Tibial nerve (tissue), 4 donors: ENCODE data around the gene NLRP14. TPM values are rescaled to one million over a fixed set of nuclear protein-coding genes. Genes with fewer than 3 reads are reported as not detected.

ENCODE experiments used
- DNase-seq, 2 donors: peaks; one replicate each; pipeline ENCODE4 v3.0.0-alpha.2; 2019; ENCODE audit warnings: low spot score in 2 of 2
- H3K27ac ChIP-seq, 4 donors: fragments of 200-600 bp; sonication (generic) in 3 of 4; one replicate each; pipeline ENCODE4 v1.5.1; 2017 to 2019; ENCODE audit warnings: mild to moderate bottlenecking in 1 of 4
- H3K27me3 ChIP-seq, 2 donors: fragments of 200-600 bp; sonication (generic) in 1 of 2; one replicate each; pipeline versions ENCODE4 v1.5.1 to v1.6.0; 2017 to 2019
- H3K36me3 ChIP-seq, 3 donors: fragments of 200-600 bp; sonication (generic); one replicate each; pipeline ENCODE4 v1.5.1; 2018 to 2019
- H3K4me1 ChIP-seq, 4 donors: fragments of 200-600 bp; sonication (generic) in 3 of 4; one replicate each; pipeline ENCODE4 v1.5.1; 2017 to 2019
- H3K4me3 ChIP-seq, 4 donors: fragments of 200-600 bp; sonication (generic) in 3 of 4; one replicate each; pipeline ENCODE4 v1.5.1; 2017 to 2019; ENCODE audit warnings: mild to moderate bottlenecking in 1 of 4, moderate library complexity in 1 of 4
- H3K9me3 ChIP-seq, 4 donors: fragments of 200-600 bp; sonication (generic) in 3 of 4; one replicate each; pipeline ENCODE4 v1.5.1; 2017 to 2019
- EP300 ChIP-seq, 2 donors: sonication (generic); formaldehyde crosslinking; IDR thresholded peaks; one replicate each; pipeline ENCODE4 v1.6.1; 2017; ENCODE audit warnings: antibody characterized with exemption in 2 of 2, mild to moderate bottlenecking in 1 of 2
- POLR2A ChIP-seq, 2 donors: fragments of 450-650 bp; IDR thresholded peaks; one replicate each; pipeline ENCODE4 v1.6.1; 2017; ENCODE audit warnings: antibody characterized with exemption in 2 of 2, mild to moderate bottlenecking in 2 of 2, moderate library complexity in 2 of 2
- WGBS, 2 donors: methylation state at CpG; one replicate each; pipeline ENCODE4 v1.1.5; 2018; 5-methylcytosine and 5-hydroxymethylcytosine counted together
- total RNA-seq, 4 donors: library from RNA; depleted of rRNA; stranded (reverse); fragments of >200 nt; gene quantifications; one replicate each; pipeline ENCODE4 v1.1.0, GENCODE V29; 2016
- TF ChIP-seq, protein P1 (sequence below), 5 experiments: fragments of 200-600 bp in 3 of 5; fragments of 450-650 bp in 2 of 5; sonication (generic) in 3 of 5; IDR thresholded peaks; one replicate each; pipeline ENCODE4 v1.5.1; 2016 to 2019; ENCODE audit warnings: antibody characterized with exemption in 5 of 5, mild to moderate bottlenecking in 3 of 5, moderate library complexity in 2 of 5

NLRP14 gene
- total RNA-seq, 4 donors from 2014 or later, result 0.30 to 1.3 (median 0.59) TPM; not detected in 1

DNA sequence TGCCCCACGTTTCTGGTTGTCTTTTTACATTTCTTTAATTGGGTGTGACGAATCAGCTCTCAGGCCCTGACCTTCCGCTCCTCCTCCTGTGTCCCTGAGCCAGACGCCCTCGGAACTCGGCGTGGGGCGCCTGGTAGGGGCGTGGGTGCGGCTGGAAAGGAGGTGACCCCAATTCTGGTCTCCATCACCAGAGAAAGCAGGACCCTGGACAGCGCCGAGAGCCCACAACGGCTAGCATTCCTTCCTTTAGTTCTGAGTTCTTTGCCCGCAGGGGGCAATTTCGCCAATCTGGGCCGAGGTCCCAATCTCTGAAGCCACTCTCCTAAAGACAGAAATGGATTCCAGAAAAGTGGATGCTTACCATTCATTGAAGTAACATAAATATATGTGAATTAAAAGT lies 56.8 kb downstream of the NLRP14 start:
- Histone ChIP-seq H3K27ac (no peak overlapping the region), H3K4me1 (no peaks in the 10 kb centered on the region), H3K9me3 (peaks cover 0 to 18% (median 0%) of the 10 kb centered on the region in 4 donors), H3K27me3 (no peaks in the 10 kb centered on the region), H3K4me3 (no peak overlapping the region), H3K36me3 (no peaks in the 10 kb centered on the region)
- TF ChIP-seq POLR2A (IDR thresholded peaks at IDR 0.05) (no peak), EP300 (IDR thresholded peaks at IDR 0.05) (no peak)
- TF ChIP-seq, protein P1, sequence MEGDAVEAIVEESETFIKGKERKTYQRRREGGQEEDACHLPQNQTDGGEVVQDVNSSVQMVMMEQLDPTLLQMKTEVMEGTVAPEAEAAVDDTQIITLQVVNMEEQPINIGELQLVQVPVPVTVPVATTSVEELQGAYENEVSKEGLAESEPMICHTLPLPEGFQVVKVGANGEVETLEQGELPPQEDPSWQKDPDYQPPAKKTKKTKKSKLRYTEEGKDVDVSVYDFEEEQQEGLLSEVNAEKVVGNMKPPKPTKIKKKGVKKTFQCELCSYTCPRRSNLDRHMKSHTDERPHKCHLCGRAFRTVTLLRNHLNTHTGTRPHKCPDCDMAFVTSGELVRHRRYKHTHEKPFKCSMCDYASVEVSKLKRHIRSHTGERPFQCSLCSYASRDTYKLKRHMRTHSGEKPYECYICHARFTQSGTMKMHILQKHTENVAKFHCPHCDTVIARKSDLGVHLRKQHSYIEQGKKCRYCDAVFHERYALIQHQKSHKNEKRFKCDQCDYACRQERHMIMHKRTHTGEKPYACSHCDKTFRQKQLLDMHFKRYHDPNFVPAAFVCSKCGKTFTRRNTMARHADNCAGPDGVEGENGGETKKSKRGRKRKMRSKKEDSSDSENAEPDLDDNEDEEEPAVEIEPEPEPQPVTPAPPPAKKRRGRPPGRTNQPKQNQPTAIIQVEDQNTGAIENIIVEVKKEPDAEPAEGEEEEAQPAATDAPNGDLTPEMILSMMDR (IDR thresholded peaks at IDR 0.05), result no peak
- WGBS, 2 donors, result 70 to 72% methylated on average over 16 of the region's 16 CpGs
- DNase-seq, result no peak

DNA sequence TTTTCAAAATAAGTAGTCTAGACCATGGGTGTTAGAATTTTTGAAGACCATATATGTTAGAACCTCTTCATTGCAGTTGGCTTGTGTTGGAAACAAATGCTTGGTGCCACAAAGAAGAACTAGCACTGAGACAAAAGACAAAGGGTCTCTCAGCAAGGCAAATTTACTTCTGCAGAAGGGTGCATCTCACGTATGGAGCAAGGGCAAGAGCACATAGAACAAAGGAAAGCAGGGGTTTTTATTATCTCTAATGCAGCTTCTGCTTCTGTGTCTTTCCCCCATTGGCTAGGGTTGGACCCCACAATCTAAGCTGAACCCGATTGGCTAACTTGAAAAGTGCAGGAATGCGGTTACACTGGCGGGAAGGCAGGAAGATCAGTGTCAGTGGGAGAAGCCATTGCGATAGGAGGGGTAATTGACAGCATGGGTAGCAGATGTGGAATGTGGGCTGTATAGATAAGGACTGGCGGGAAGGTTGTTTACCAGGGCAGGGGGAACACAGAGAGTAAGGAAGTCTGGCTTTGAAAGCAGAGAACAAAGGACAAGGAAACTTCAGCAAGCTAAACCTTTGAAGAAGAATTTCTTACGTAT lies 59.4 kb downstream of the NLRP14 start:
- Histone ChIP-seq H3K9me3 (peaks cover 0 to 18% (median 0%) of the 10 kb centered on the region in 4 donors), H3K4me1 (no peaks in the 10 kb centered on the region), H3K27ac (no peak overlapping the region), H3K36me3 (no peaks in the 10 kb centered on the region), H3K27me3 (no peaks in the 10 kb centered on the region), H3K4me3 (no peak overlapping the region)
- no peak for DNase-seq
- TF ChIP-seq, protein P1 (IDR thresholded peaks at IDR 0.05), result no peak
- TF ChIP-seq POLR2A (IDR thresholded peaks at IDR 0.05) (no peak), EP300 (IDR thresholded peaks at IDR 0.05) (no peak)
- WGBS, 2 donors, result 82 to 83% methylated on average over 7 of the region's 7 CpGs

DNA sequence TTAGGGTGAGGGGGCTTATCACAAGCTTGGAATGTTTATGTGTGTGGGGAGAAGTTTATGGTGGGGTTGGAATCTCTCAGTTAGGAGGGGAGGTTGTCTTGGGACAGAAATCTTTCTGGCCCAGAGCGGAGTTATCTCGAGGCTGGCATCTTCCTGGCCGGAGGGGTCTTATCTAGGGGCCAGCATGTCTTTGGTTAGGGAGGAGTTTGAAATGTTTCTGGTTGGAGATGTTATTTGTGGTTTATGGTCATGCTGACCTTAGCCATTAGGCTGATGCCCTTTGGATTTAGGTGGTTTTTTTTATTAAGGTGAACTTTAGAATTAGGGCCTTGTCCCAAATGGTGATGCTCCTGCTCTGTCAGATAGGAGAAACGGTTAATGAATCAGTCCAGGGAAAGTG lies 60.6 kb downstream of the NLRP14 start:
- no peaks in the 10 kb centered on the region for H3K4me1 ChIP-seq
- no peaks in the 10 kb centered on the region for H3K36me3 ChIP-seq
- TF ChIP-seq, protein P1 (IDR thresholded peaks at IDR 0.05), result no peak
- TF ChIP-seq POLR2A (IDR thresholded peaks at IDR 0.05) (no peak), EP300 (IDR thresholded peaks at IDR 0.05) (no peak)
- H3K4me3 ChIP-seq, result no peak overlapping the region
- no peak overlapping the region for H3K27ac ChIP-seq
- no peaks in the 10 kb centered on the region for H3K27me3 ChIP-seq
- H3K9me3 ChIP-seq, result peaks cover 0 to 18% (median 0%) of the 10 kb centered on the region in 4 donors
- WGBS, 2 donors, result 69 to 82% methylated on average over 4 of the region's 4 CpGs
- DNase-seq, result no peak

DNA sequence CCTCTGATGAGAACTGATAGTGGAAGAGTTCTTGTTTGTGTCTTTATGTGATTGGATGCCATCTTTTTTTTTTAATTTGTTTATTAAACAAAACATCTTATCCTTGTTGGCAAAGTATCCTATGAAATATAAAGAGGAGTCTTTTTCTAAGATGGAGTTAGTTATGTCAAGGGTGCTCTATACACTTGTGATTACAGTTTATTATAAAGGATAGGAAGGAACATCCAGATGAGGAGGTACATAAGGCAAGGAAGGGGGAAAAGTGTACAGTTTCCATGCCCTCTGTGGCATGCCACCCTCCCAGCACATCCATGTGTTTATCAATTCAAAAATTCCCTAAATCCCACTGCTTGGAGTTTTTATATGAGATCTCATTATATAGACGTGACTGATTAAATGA lies 61.2 kb downstream of the NLRP14 start:
- H3K27ac ChIP-seq, result no peak overlapping the region

DNA sequence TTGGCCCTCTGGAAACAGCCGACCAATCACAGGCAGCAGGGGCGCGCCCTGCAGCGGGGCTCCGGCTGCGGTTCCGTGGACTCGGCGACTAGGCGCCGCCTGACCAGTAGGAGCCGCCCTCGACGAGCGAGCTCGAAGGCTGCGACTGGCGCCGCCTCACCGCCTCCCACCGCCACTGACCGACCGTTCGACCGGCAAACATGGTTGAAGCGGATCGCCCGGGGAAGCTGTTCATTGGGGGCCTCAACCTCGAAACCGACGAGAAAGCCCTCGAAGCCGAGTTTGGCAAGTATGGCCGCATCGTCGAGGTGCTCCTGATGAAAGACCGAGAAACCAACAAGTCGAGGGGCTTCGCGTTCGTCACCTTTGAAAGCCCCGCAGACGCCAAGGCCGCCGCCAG lies 68.6 kb downstream of the NLRP14 start, which contains the start of gene RBMXL2:
RBMXL2 (plus strand) TSS at position 78 of the 400 bp plus-strand sequence; CDS start at position 201, 123 bp downstream.
- Histone ChIP-seq H3K27ac (no peak within 1 kb of the TSS), H3K36me3 (no peaks in the 10 kb centered on the region), H3K4me1 (no peaks in the 10 kb centered on the region), H3K4me3 (no peak within 1 kb of the TSS), H3K9me3 (no peaks in the 10 kb centered on the region), H3K27me3 (no peaks in the 10 kb centered on the region)
- 73 to 80% methylated on average over 44 to 45 of the region's 45 CpGs for WGBS, 2 donors
- TF ChIP-seq EP300 (IDR thresholded peaks at IDR 0.05) (no peak), POLR2A (IDR thresholded peaks at IDR 0.05) (no peak)
- TF ChIP-seq, protein P1 (IDR thresholded peaks at IDR 0.05), result no peak
- no peak for DNase-seq

More for the DNA sequence above, 61.2 kb downstream of the NLRP14 start:
- Histone ChIP-seq H3K36me3 (no peaks in the 10 kb centered on the region), H3K4me1 (no peaks in the 10 kb centered on the region), H3K9me3 (peaks cover 0 to 18% (median 0%) of the 10 kb centered on the region in 4 donors), H3K27me3 (no peaks in the 10 kb centered on the region), H3K4me3 (no peak overlapping the region)
- DNase-seq, result no peak
- TF ChIP-seq POLR2A (IDR thresholded peaks at IDR 0.05), result no peak
- TF ChIP-seq EP300 (IDR thresholded peaks at IDR 0.05), result no peak
- TF ChIP-seq, protein P1 (IDR thresholded peaks at IDR 0.05), result no peak
- WGBS, 2 donors, result 38 to 75% methylated on average over 1 of the region's 1 CpG
